ENCODE measurements around the gene BEST2. TPM values are rescaled to one million over a fixed set of nuclear protein-coding genes. Genes with fewer than 3 reads are reported as not detected.

BEST2 gene
- total and polyA plus RNA-seq, 4 donors = 0.24 TPM; not detected in 3

DNA sequence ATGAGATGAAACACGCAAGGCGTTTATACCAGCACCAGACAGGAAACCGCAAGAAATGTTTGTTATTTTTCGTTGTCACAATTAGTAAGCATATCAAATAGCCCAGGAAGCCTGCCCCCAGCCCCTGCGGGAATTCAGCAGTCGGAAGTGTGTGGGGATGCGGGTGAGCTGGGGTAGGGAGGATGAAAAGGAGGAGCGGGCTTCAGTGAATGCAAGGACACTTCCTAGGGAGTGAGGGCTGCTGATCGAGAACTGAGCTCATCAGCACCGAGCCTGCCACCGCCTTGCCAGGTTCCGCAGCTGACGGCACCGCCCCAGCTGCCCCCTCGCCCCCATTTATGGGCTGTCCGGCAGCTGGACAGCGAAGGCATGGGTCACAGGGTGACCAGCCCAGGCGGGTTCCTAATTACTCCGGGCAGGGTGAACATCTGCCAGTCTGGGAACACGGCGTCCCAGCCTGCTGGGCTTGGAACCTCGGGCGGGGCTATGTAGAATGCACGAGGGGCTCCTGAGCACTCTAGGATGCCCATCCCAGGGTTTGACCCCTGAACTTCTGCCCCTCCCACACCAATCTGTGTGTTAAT, 1.6 kb upstream of the BEST2 start:
- H3K4me3 ChIP-seq (ENCODE audit: low read depth, low read length) = no peak overlapping the region
- WGBS (ENCODE audit: insufficient coverage) = 47% methylated on average over 19 of the region's 24 CpGs
- H3K36me3 ChIP-seq (ENCODE audit: control insufficient read depth, insufficient read depth, low read length) = peaks cover 40% of the 10 kb centered on the region
- H3K4me1 ChIP-seq (ENCODE audit: control insufficient read depth, insufficient read depth, low read length) = no peaks in the 10 kb centered on the region
- no peak for DNase-seq (ENCODE audit: low read depth in 4 of 6, low spot score in 6 of 6)
- no peaks in the 10 kb centered on the region for H3K9me3 ChIP-seq (ENCODE audit: control insufficient read depth, insufficient read depth, low read length)
- H3K27me3 ChIP-seq (ENCODE audit: control insufficient read depth, insufficient read depth, low read length) = peaks cover 10% of the 10 kb centered on the region
- no peak overlapping the region for H3K27ac ChIP-seq (ENCODE audit: low read depth, low read length)

DNA sequence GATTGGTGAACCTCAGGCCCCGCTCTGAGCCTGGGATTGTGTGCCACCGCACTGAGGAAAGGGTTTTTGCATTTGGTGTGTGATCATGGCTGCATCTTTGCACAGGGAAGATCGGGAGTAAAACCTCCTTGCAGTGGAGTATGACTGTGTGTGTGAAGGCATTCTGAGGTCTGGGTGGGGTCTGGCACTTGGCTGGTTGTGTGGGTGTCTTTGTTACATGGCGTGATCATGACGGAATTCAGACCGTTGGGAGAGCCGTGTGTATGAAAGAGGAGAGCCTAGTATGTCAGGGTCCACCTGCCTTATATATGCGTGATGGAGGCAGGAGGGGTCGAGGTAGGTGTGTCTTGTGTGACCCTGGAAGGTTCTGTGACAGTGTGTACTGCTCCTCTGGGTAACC, 740 bp upstream of the BEST2 start:
- H3K27me3 ChIP-seq (ENCODE audit: control insufficient read depth, insufficient read depth, low read length) = peaks cover 10% of the 10 kb centered on the region
- no peak overlapping the region for H3K27ac ChIP-seq (ENCODE audit: low read depth, low read length)
- no peaks in the 10 kb centered on the region for H3K4me1 ChIP-seq (ENCODE audit: control insufficient read depth, insufficient read depth, low read length)
- no peak for DNase-seq (ENCODE audit: low read depth in 4 of 6, low spot score in 6 of 6)
- H3K36me3 ChIP-seq (ENCODE audit: control insufficient read depth, insufficient read depth, low read length) = peaks cover 32% of the 10 kb centered on the region
- no peaks in the 10 kb centered on the region for H3K9me3 ChIP-seq (ENCODE audit: control insufficient read depth, insufficient read depth, low read length)
- 80% methylated on average over 9 of the region's 9 CpGs for WGBS (ENCODE audit: insufficient coverage)
- no peak overlapping the region for H3K4me3 ChIP-seq (ENCODE audit: low read depth, low read length)

- Histone ChIP-seq H3K36me3 (ENCODE audit: control insufficient read depth, insufficient read depth, low read length) (peaks cover 18% of the 10 kb centered on the region), H3K9me3 (ENCODE audit: control insufficient read depth, insufficient read depth, low read length) (no peaks in the 10 kb centered on the region), H3K27me3 (ENCODE audit: control insufficient read depth, insufficient read depth, low read length) (peaks cover 10% of the 10 kb centered on the region), H3K4me1 (ENCODE audit: control insufficient read depth, insufficient read depth, low read length) (peaks cover 4% of the 10 kb centered on the region), H3K4me3 (ENCODE audit: low read depth, low read length) (no peak overlapping the region), H3K27ac (ENCODE audit: low read depth, low read length) (no peak overlapping the region)
- DNase-seq (ENCODE audit: low read depth in 4 of 6, low spot score in 6 of 6) = no peak
- 83% methylated on average over 14 of the region's 23 CpGs for WGBS (ENCODE audit: insufficient coverage)
Observed at GRCh38 chr19:12752056-12752781, 628 bp downstream of the BEST2 start.

GRCh38 chr19:12754465-12755196, 3.0 kb downstream of the BEST2 start:
- H3K9me3 ChIP-seq (ENCODE audit: control insufficient read depth, insufficient read depth, low read length) = no peaks in the 10 kb centered on the region
- 66% methylated on average over 50 of the region's 50 CpGs for WGBS (ENCODE audit: insufficient coverage)
- peaks cover 13% of the 10 kb centered on the region for H3K4me1 ChIP-seq (ENCODE audit: control insufficient read depth, insufficient read depth, low read length)
- H3K27ac ChIP-seq (ENCODE audit: low read depth, low read length) = no peak overlapping the region
- peaks cover 10% of the 10 kb centered on the region for H3K27me3 ChIP-seq (ENCODE audit: control insufficient read depth, insufficient read depth, low read length)
- no peak overlapping the region for H3K4me3 ChIP-seq (ENCODE audit: low read depth, low read length)
- DNase-seq (ENCODE audit: low read depth in 4 of 6, low spot score in 6 of 6) = no peak
- H3K36me3 ChIP-seq (ENCODE audit: control insufficient read depth, insufficient read depth, low read length) = no peaks in the 10 kb centered on the region

- no peak for DNase-seq (ENCODE audit: low read depth in 4 of 6, low spot score in 6 of 6)
- Histone ChIP-seq H3K4me1 (ENCODE audit: control insufficient read depth, insufficient read depth, low read length) (peaks cover 13% of the 10 kb centered on the region), H3K4me3 (ENCODE audit: low read depth, low read length) (no peak overlapping the region), H3K27me3 (ENCODE audit: control insufficient read depth, insufficient read depth, low read length) (peaks cover 6% of the 10 kb centered on the region), H3K9me3 (ENCODE audit: control insufficient read depth, insufficient read depth, low read length) (no peaks in the 10 kb centered on the region), H3K36me3 (ENCODE audit: control insufficient read depth, insufficient read depth, low read length) (peaks cover 3% of the 10 kb centered on the region), H3K27ac (ENCODE audit: low read depth, low read length) (no peak overlapping the region)
- 96% methylated on average over 17 of the region's 19 CpGs for WGBS (ENCODE audit: insufficient coverage)
Observed at GRCh38 chr19:12756150-12756883, 4.7 kb downstream of the BEST2 start.

DNA sequence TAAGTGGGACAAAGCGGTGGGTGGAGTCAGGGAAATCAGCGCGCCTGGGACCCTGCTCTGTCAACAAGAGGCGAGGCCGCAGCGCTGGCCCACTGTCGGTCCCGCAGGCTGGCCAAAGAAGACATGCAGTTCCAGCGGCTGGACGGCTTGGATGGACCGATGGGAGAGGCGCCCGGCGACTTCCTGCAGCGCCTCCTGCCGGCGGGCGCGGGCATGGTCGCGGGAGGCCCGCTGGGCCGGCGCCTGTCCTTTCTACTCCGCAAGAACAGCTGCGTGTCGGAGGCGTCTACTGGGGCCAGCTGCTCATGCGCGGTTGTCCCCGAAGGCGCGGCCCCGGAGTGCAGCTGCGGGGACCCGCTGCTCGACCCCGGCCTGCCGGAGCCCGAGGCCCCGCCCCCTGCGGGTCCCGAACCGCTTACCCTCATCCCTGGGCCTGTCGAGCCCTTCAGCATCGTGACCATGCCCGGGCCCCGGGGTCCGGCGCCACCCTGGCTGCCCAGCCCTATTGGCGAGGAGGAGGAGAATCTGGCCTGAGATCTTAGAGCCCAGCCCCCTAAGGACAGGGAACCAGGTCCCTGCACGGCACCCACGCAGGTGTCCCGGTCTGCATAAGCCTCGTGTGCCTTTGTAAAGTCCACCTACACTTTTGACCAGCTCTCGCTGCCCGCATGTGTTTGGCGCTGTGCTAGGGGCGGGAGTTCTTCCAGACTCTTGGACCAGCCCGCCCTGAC, 6.1 kb downstream of the BEST2 start:
- DNase-seq (ENCODE audit: low read depth in 4 of 6, low spot score in 6 of 6) = peak in 2 of 6 donors; percentile 56 to 67
- no peaks in the 10 kb centered on the region for H3K9me3 ChIP-seq (ENCODE audit: control insufficient read depth, insufficient read depth, low read length)
- peaks cover 13% of the 10 kb centered on the region for H3K36me3 ChIP-seq (ENCODE audit: control insufficient read depth, insufficient read depth, low read length)
- peaks cover 13% of the 10 kb centered on the region for H3K4me1 ChIP-seq (ENCODE audit: control insufficient read depth, insufficient read depth, low read length)
- peak overlapping the region; percentile 32 for H3K4me3 ChIP-seq (ENCODE audit: low read depth, low read length)
- peaks cover 2% of the 10 kb centered on the region for H3K27me3 ChIP-seq (ENCODE audit: control insufficient read depth, insufficient read depth, low read length)
- under 1% methylated on average over 52 of the region's 60 CpGs for WGBS (ENCODE audit: insufficient coverage)
- H3K27ac ChIP-seq (ENCODE audit: low read depth, low read length) = no peak overlapping the region

DNA sequence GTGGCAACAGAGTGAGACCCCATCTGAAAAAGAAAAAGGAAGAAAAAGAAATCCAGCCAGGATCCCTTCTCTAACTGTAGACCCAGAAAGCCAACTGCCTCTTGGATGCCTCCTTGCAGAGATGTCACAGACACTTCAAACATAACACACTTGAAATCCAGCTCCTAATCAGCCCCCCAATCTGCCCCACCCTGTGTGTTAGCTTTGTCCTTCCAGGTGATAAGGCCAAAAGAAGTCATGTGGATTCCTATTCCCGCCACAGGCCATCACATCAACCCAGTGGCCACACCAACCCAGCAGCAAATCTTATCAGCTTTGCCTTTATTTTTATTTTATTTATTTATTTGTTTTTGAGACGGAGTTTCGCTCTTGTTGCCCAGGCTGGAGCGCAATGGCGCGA, 8.1 kb downstream of the BEST2 start:
- Histone ChIP-seq H3K4me3 (ENCODE audit: low read depth, low read length) (no peak overlapping the region), H3K9me3 (ENCODE audit: control insufficient read depth, insufficient read depth, low read length) (no peaks in the 10 kb centered on the region), H3K27me3 (ENCODE audit: control insufficient read depth, insufficient read depth, low read length) (no peaks in the 10 kb centered on the region), H3K4me1 (ENCODE audit: control insufficient read depth, insufficient read depth, low read length) (peaks cover 13% of the 10 kb centered on the region), H3K27ac (ENCODE audit: low read depth, low read length) (no peak overlapping the region), H3K36me3 (ENCODE audit: control insufficient read depth, insufficient read depth, low read length) (peaks cover 31% of the 10 kb centered on the region)
- no peak for DNase-seq (ENCODE audit: low read depth in 4 of 6, low spot score in 6 of 6)
- no CpG with 5 or more reads among the region's 6 CpGs for WGBS (ENCODE audit: insufficient coverage)

DNA sequence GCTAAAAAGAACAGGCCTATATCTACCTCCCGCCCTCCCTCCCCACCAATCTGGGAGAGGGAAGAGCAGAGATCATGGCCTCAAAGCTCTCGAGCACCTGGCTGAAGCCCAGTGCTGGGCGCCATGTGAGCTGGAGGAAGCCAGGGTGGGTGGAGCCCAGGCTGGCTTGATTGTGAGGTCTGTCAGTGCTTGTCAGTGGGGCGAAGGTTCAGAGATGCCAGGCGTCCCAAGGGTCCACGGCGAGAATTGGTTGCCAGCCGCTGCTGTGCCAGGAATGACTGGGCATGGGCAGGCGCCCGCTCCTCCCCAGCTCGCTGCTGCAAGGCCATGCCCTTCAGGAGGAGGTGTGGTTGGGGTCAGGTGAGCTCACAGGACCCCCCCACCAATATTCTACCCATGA, 11.5 kb downstream of the BEST2 start:
- no peak overlapping the region for H3K27ac ChIP-seq (ENCODE audit: low read depth, low read length)
- 97% methylated on average over 9 of the region's 11 CpGs for WGBS (ENCODE audit: insufficient coverage)

GRCh38 chr19:12764698-12765097, 13.1 kb downstream of the BEST2 start:
- WGBS (ENCODE audit: insufficient coverage) = 97% methylated on average over 16 of the region's 16 CpGs
- H3K4me1 ChIP-seq (ENCODE audit: control insufficient read depth, insufficient read depth, low read length) = peaks cover 3% of the 10 kb centered on the region
- no peaks in the 10 kb centered on the region for H3K9me3 ChIP-seq (ENCODE audit: control insufficient read depth, insufficient read depth, low read length)
- DNase-seq (ENCODE audit: low read depth in 4 of 6, low spot score in 6 of 6) = no peak
- H3K27ac ChIP-seq (ENCODE audit: low read depth, low read length) = no peak overlapping the region
- peaks cover 60% of the 10 kb centered on the region for H3K36me3 ChIP-seq (ENCODE audit: control insufficient read depth, insufficient read depth, low read length)
- H3K27me3 ChIP-seq (ENCODE audit: control insufficient read depth, insufficient read depth, low read length) = no peaks in the 10 kb centered on the region
- no peak overlapping the region for H3K4me3 ChIP-seq (ENCODE audit: low read depth, low read length)

More for the DNA sequence above, 11.5 kb downstream of the BEST2 start:
- Histone ChIP-seq H3K27me3 (ENCODE audit: control insufficient read depth, insufficient read depth, low read length) (no peaks in the 10 kb centered on the region), H3K36me3 (ENCODE audit: control insufficient read depth, insufficient read depth, low read length) (peaks cover 60% of the 10 kb centered on the region), H3K4me3 (ENCODE audit: low read depth, low read length) (no peak overlapping the region), H3K9me3 (ENCODE audit: control insufficient read depth, insufficient read depth, low read length) (no peaks in the 10 kb centered on the region), H3K4me1 (ENCODE audit: control insufficient read depth, insufficient read depth, low read length) (peaks cover 1% of the 10 kb centered on the region)
- DNase-seq (ENCODE audit: low read depth in 4 of 6, low spot score in 6 of 6) = no peak

Data from spinal cord (tissue), 10 donors.